NCI-H2196 treated with DMSO at 0.1 percent for 48 hours (cell line): ENCODE measurements around the gene MGAT5.

ENCODE experiments used
- DNase-seq: peaks from one replicate; lab custom pipeline; 2025; ENCODE audit not compliant: unreplicated experiment; lab: John Stamatoyannopoulos, UW

The MGAT5 gene

GRCh38 chr2:134413430-134413829 is 159.6 kb downstream of the MGAT5 start:
- DNase-seq = no peak

GRCh38 chr2:134413912-134414311 is 160.0 kb downstream of the MGAT5 start:
- DNase-seq = no peak

- no peak for DNase-seq
These were observed 162.1 kb downstream of the MGAT5 start for GRCh38 chr2:134416018-134416417.

- no peak for DNase-seq
These were observed 162.8 kb downstream of the MGAT5 start for GRCh38 chr2:134416637-134417036.

GRCh38 chr2:134417968-134418582 is 164.2 kb downstream of the MGAT5 start:
- no peak for DNase-seq

- peak; percentile 35 for DNase-seq
These were observed 166.4 kb downstream of the MGAT5 start for GRCh38 chr2:134420259-134420658.

- no peak for DNase-seq
These were observed 167.0 kb downstream of the MGAT5 start for GRCh38 chr2:134420920-134421319.

- DNase-seq = no peak
These were observed 167.9 kb downstream of the MGAT5 start for GRCh38 chr2:134421556-134422328.

GRCh38 chr2:134425724-134426496 is 172.0 kb downstream of the MGAT5 start:
- no peak for DNase-seq

GRCh38 chr2:134426721-134427120 is 172.8 kb downstream of the MGAT5 start:
- no peak for DNase-seq

- no peak for DNase-seq
These were observed 176.0 kb downstream of the MGAT5 start for GRCh38 chr2:134429886-134430285.

GRCh38 chr2:134431838-134432434 is 178.1 kb downstream of the MGAT5 start:
- DNase-seq = no peak

- no peak for DNase-seq
These were observed 178.6 kb downstream of the MGAT5 start for GRCh38 chr2:134432435-134432883.

- DNase-seq = no peak
These were observed 179.6 kb downstream of the MGAT5 start for GRCh38 chr2:134433469-134433868.

- DNase-seq = no peak
These were observed 180.1 kb downstream of the MGAT5 start for GRCh38 chr2:134433979-134434378.

- DNase-seq = no peak
These were observed 181.6 kb downstream of the MGAT5 start for GRCh38 chr2:134435505-134435904.

GRCh38 chr2:134435936-134436335 is 182.1 kb downstream of the MGAT5 start:
- no peak for DNase-seq

- DNase-seq = no peak
These were observed 182.8 kb downstream of the MGAT5 start for GRCh38 chr2:134436706-134437105.

- no peak for DNase-seq
These were observed 184.5 kb downstream of the MGAT5 start for GRCh38 chr2:134438371-134438770.

- no peak for DNase-seq
These were observed 186.6 kb downstream of the MGAT5 start for GRCh38 chr2:134440336-134440909.
